DOHH2 (cell line): ENCODE data around the gene S100A13.

ENCODE experiments used
- EZH2phosphoT487 ChIP-seq: fragments of 200-600 bp; sonication (generic); IDR thresholded peaks from 2 replicates; pipeline ENCODE4 v1.6.1; 2017; ENCODE audit warnings: borderline replicate concordance, mild to moderate bottlenecking, antibody characterized with exemption, low read length, moderate library complexity, mixed read lengths
- TF ChIP-seq, protein P1 (sequence below): fragments of 200-600 bp; sonication (generic); IDR thresholded peaks from one replicate; pipeline ENCODE4 v1.5.1; 2014; ENCODE audit warnings: antibody characterized with exemption, mild to moderate bottlenecking, low read depth, low read length; ENCODE audit not compliant: poor library complexity, severe bottlenecking

DNA sequence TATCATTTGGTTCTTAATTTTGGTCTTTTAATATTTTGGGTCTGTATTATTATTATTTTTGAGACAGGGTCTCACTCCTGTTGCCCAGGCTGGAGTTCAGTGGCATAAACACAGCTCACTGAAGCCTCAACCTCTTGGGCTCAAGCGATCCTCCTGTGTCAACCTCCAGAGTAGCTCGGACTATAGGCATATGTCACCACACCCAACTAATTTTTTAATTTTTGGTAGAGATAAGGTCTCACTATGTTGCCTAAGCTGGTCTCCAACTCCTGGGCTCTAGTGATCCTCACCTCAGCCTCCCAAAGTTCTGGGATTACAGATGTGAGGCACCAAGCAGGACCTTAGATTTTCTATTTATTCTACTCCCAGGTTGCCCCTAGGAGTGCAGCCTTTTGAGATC lies 46.2 kb upstream of the S100A13 start:
- TF ChIP-seq, protein P1, sequence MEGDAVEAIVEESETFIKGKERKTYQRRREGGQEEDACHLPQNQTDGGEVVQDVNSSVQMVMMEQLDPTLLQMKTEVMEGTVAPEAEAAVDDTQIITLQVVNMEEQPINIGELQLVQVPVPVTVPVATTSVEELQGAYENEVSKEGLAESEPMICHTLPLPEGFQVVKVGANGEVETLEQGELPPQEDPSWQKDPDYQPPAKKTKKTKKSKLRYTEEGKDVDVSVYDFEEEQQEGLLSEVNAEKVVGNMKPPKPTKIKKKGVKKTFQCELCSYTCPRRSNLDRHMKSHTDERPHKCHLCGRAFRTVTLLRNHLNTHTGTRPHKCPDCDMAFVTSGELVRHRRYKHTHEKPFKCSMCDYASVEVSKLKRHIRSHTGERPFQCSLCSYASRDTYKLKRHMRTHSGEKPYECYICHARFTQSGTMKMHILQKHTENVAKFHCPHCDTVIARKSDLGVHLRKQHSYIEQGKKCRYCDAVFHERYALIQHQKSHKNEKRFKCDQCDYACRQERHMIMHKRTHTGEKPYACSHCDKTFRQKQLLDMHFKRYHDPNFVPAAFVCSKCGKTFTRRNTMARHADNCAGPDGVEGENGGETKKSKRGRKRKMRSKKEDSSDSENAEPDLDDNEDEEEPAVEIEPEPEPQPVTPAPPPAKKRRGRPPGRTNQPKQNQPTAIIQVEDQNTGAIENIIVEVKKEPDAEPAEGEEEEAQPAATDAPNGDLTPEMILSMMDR = no peak
- TF ChIP-seq EZH2phosphoT487 = no peak
